B cell (primary cell): ENCODE results near the gene ZFR2. TPM values are rescaled to one million over a fixed set of nuclear protein-coding genes. Genes with fewer than 3 reads are reported as not detected.
A peak's percentile ranks its signal among the peaks of the same experiment; 100 is the strongest.

Source experiments
- ATAC-seq: fragments of 200-7000 bp; cut with Tn5 transposase; one replicate; pipeline ENCODE4 v1.10.0; 2021; ENCODE audit warnings: low read depth, mild to moderate bottlenecking, moderate number of reproducible peaks, moderate library complexity
- CTCF ChIA-PET: fragments of 350-600 bp; sonication (Branson Sonifier 250); formaldehyde crosslinking; loops from one replicate; lab custom pipeline; 2021; ENCODE audit warnings: antibody characterized with exemption, inconsistent platforms; lab: Charles Lee
- POLR2A ChIA-PET: fragments of 350-600 bp; sonication (Branson Sonifier 250); formaldehyde crosslinking; loops from one replicate; lab custom pipeline; 2021; ENCODE audit warnings: antibody characterized with exemption; lab: Charles Lee
- DNase-seq: peaks from one replicate; pipeline ENCODE4 v3.0.0; 2013
- H2AFZ ChIP-seq: 2 replicates; pipeline ENCODE4 v1.6.1; 2012; ENCODE audit warnings: mild to moderate bottlenecking, low read depth, low read length; ENCODE audit not compliant: insufficient read depth, poor library complexity, severe bottlenecking
- H3K27ac ChIP-seq, 2 donors: 1 replicate in 1 of 2; 2 replicates in 1 of 2; pipeline ENCODE4 v1.5.1; 2012 to 2013; ENCODE audit warnings: low read length in 2 of 2, mild to moderate bottlenecking in 2 of 2, moderate library complexity in 1 of 2
- H3K27me3 ChIP-seq, 4 experiments: fragments of 200-600 bp in 1 of 4; sonication (generic) in 1 of 4; replicated peaks in 1 of 4; 1 replicate in 2 of 4; 2 replicates in 2 of 4; pipeline versions ENCODE4 v1.6.1 to v1.7.0; 2013 to 2016; ENCODE audit warnings: low read length in 3 of 4, mild to moderate bottlenecking in 2 of 4, mixed read lengths in 1 of 4, moderate library complexity in 1 of 4; ENCODE audit not compliant: insufficient read depth in 4 of 4, control insufficient read depth in 3 of 4; ENCODE audit errors: control extremely low read depth in 1 of 4
- H3K36me3 ChIP-seq, 2 experiments: replicated peaks in 1 of 2; 1 replicate in 1 of 2; 2 replicates in 1 of 2; pipeline versions ENCODE4 v1.6.1 to v1.7.1; 2013; ENCODE audit warnings: low read length in 1 of 2; ENCODE audit not compliant: insufficient read depth in 2 of 2, control insufficient read depth in 1 of 2; ENCODE audit errors: control extremely low read depth in 1 of 2, extremely low read depth in 1 of 2
- H3K4me1 ChIP-seq, 2 donors: fragments of 200-600 bp in 1 of 2; sonication (generic) in 1 of 2; 1 replicate in 1 of 2; 2 replicates in 1 of 2; pipeline versions ENCODE4 v1.5.1 to v1.6.1; 2013 to 2017; ENCODE audit warnings: low read length in 2 of 2; ENCODE audit not compliant: control insufficient read depth in 2 of 2, insufficient read depth in 2 of 2
- H3K4me2 ChIP-seq: replicated peaks from 2 replicates; pipeline ENCODE3; 2012; ENCODE audit warnings: mild to moderate bottlenecking, low read depth, low read length; ENCODE audit not compliant: poor library complexity, severe bottlenecking
- H3K4me3 ChIP-seq, 5 experiments: fragments of 200-600 bp in 1 of 5; sonication (generic) in 1 of 5; 1 replicate in 3 of 5; 2 replicates in 2 of 5; pipeline versions ENCODE4 v1.5.1 to v1.7.0; 2011 to 2016; ENCODE audit warnings: low read length in 4 of 5, mild to moderate bottlenecking in 4 of 5, low read depth in 2 of 5, control low read depth in 1 of 5, moderate library complexity in 1 of 5; ENCODE audit not compliant: insufficient read depth in 1 of 5; ENCODE audit errors: control extremely low read depth in 1 of 5, extremely low read depth in 1 of 5
- H3K79me2 ChIP-seq: fragments of 200-600 bp; sonication (generic); one replicate; pipeline ENCODE4 v1.6.0; 2016; ENCODE audit warnings: low read length; ENCODE audit not compliant: control insufficient read depth, insufficient read depth
- H3K9ac ChIP-seq: fragments of 200-600 bp; sonication (generic); 2 replicates; pipeline ENCODE4 v1.6.1; 2017; ENCODE audit warnings: mild to moderate bottlenecking, low read length, moderate library complexity
- H3K9me3 ChIP-seq, 3 donors: one replicate each; pipeline versions ENCODE4 v1.6.1 to v1.7.1; 2013; ENCODE audit warnings: low read length in 2 of 3; ENCODE audit not compliant: control insufficient read depth in 2 of 3, insufficient read depth in 1 of 3; ENCODE audit errors: control extremely low read depth in 1 of 3
- H4K20me1 ChIP-seq: 2 replicates; pipeline ENCODE4 v1.6.0; 2012; ENCODE audit warnings: mild to moderate bottlenecking, low read length; ENCODE audit not compliant: insufficient read depth, control insufficient read depth, poor library complexity, severe bottlenecking
- H3K27ac Mint-ChIP-seq: one replicate; pipeline ENCODE4 v1.8.0; 2021; ENCODE audit warnings: mixed read lengths
- H3K27me3 Mint-ChIP-seq: one replicate; pipeline ENCODE4 v1.8.0; 2021; ENCODE audit warnings: mixed read lengths
- H3K4me1 Mint-ChIP-seq: one replicate; pipeline ENCODE4 v1.8.0; 2021; ENCODE audit warnings: mixed read lengths
- H3K4me3 Mint-ChIP-seq: one replicate; pipeline ENCODE4 v1.8.0; 2021; ENCODE audit warnings: mixed read lengths
- H3K9me3 Mint-ChIP-seq: one replicate; pipeline ENCODE4 v1.8.0; 2022; ENCODE audit warnings: mixed read lengths; ENCODE audit not compliant: insufficient read depth
- CTCF ChIP-seq: fragments of 200-600 bp; IDR thresholded peaks from one replicate; pipeline ENCODE4 v1.8.0; 2022; ENCODE audit warnings: antibody characterized with exemption, mild to moderate bottlenecking
- EZH2 ChIP-seq: IDR thresholded peaks from 2 replicates; pipeline ENCODE4 v1.6.1; 2012; ENCODE audit warnings: borderline replicate concordance, low read depth, mild to moderate bottlenecking, moderate library complexity, low read length; ENCODE audit not compliant: insufficient read depth, poor library complexity, severe bottlenecking
- WGBS: methylation state at CpG from one replicate; pipeline ENCODE4 v1.1.5; 2013; ENCODE audit warnings: missing lambda C conversion rate; ENCODE audit not compliant: insufficient coverage; 5-methylcytosine and 5-hydroxymethylcytosine counted together
- intact Hi-C: fragments of 100-400 bp; cut with micrococcal nuclease; formaldehyde crosslinking; loops from one replicate; pipeline ENCODE4 v1.10.0; 2022
- polyA plus RNA-seq: library from polyadenylated mRNA; depleted of rRNA; stranded (reverse); fragments of >200 nt; gene quantifications from 2 replicates; pipeline ENCODE4 v1.2.3, GENCODE V29; 2012
- total RNA-seq, 2 donors: library from RNA; stranded (reverse); fragments of 120-200 nt in 1 of 2; gene quantifications; 1 replicate in 1 of 2; 2 replicates in 1 of 2; pipeline versions ENCODE4 v1.2.3 to v1.2.4, GENCODE V29; 2013 to 2022

Gene ZFR2
- total and polyA plus RNA-seq, 2 donors (not counting 1 experiment from before 2014, with no cell fraction given), result 0.36 to 0.39 TPM

- Histone ChIP-seq H3K4me1 (peaks cover 4 to 12% of the 10 kb centered on the region in 2 donors), H3K9ac (no peak overlapping the region), H3K27ac (no peak overlapping the region), H3K36me3 (no peaks in the 10 kb centered on the region), H3K79me2 (no peaks in the 10 kb centered on the region), H3K9me3 (peaks cover 0 to 5% (median 0%) of the 10 kb centered on the region in 3 donors), H3K27me3 (no peaks in the 10 kb centered on the region), H3K4me2 (peak overlapping the region; percentile 15), H4K20me1 (no peaks in the 10 kb centered on the region), H3K4me3 (no peak overlapping the region), H2AFZ (no peak overlapping the region)
- peaks cover 16% of the 10 kb centered on the region for H3K4me1 Mint-ChIP-seq
- no peaks in the 10 kb centered on the region for H3K27me3 Mint-ChIP-seq
- ChIA-PET CTCF (interaction anchor here (1.9 kb wide), 1 partner anchor 8 kb away, joined by 6 read pairs; no protein-coding TSS in a partner anchor), POLR2A (interaction anchor here (0.6 to 0.8 kb wide), 2 partner anchors 36 to 120 kb away, joined by 6 read pairs; no protein-coding TSS in a partner anchor)
- no peaks in the 10 kb centered on the region for H3K9me3 Mint-ChIP-seq
- WGBS, result 89% methylated on average over 6 of the region's 12 CpGs
- H3K27ac Mint-ChIP-seq, result no peak overlapping the region
- TF ChIP-seq EZH2 (no peak), CTCF (no peak)
- ATAC-seq (peak; percentile 91), DNase-seq (peak; percentile 80)
- intact Hi-C loops, result no loop called here
- no peak overlapping the region for H3K4me3 Mint-ChIP-seq
Observed at GRCh38 chr19:3857449-3858003, 11.3 kb downstream of the ZFR2 start.

- H3K4me1 ChIP-seq, result peaks cover 4 to 20% of the 10 kb centered on the region in 2 donors
- Mint-ChIP-seq H3K9me3 (peaks cover 2% of the 10 kb centered on the region), H3K27me3 (no peaks in the 10 kb centered on the region), H3K4me1 (peaks cover 23% of the 10 kb centered on the region), H3K4me3 (no peak overlapping the region), H3K27ac (no peak overlapping the region)
- no peak for DNase-seq
- intact Hi-C loops, result no loop called here
- no peak overlapping the region for H3K27ac ChIP-seq
- no peaks in the 10 kb centered on the region for H3K79me2 ChIP-seq
- H3K4me2 ChIP-seq, result no peak overlapping the region
- WGBS, result 95% methylated on average over 19 of the region's 19 CpGs
- H4K20me1 ChIP-seq, result no peaks in the 10 kb centered on the region
- POLR2A ChIA-PET, result interaction anchor here (0.5 kb wide), 1 partner anchor 426 kb away, joined by 4 read pairs; no protein-coding TSS in a partner anchor
- H3K9me3 ChIP-seq, result peaks cover 0 to 17% (median 5%) of the 10 kb centered on the region in 3 donors
- no peaks in the 10 kb centered on the region for H3K36me3 ChIP-seq
- no peak overlapping the region for H2AFZ ChIP-seq
- TF ChIP-seq CTCF (no peak), EZH2 (no peak)
- H3K27me3 ChIP-seq, result no peaks in the 10 kb centered on the region
- H3K9ac ChIP-seq, result no peak overlapping the region
- H3K4me3 ChIP-seq, result no peak overlapping the region
- CTCF ChIA-PET, result no interaction called here
- no peak for ATAC-seq
Observed at GRCh38 chr19:3855320-3855719, 13.5 kb downstream of the ZFR2 start.
